GM12873 (cell line): ENCODE measurements around the gene ACO1.

ENCODE experiments used
- CTCF ChIP-seq: IDR thresholded peaks from 2 replicates; pipeline ENCODE4 v1.5.1; 2012; ENCODE audit warnings: low read depth, mild to moderate bottlenecking, moderate library complexity, low read length, control low read depth; ENCODE audit not compliant: insufficient read depth; ENCODE audit errors: missing control alignments

The ACO1 gene

GRCh38 chr9:32497921-32498320, 113.5 kb downstream of the ACO1 start:
- no peak for TF ChIP-seq CTCF

GRCh38 chr9:32500768-32501167, 116.3 kb downstream of the ACO1 start:
- no peak for TF ChIP-seq CTCF

- no peak for TF ChIP-seq CTCF
These were observed 117.4 kb downstream of the ACO1 start for GRCh38 chr9:32501868-32502267.

- no peak for TF ChIP-seq CTCF
These were observed 118.0 kb downstream of the ACO1 start for GRCh38 chr9:32502464-32502863.

- TF ChIP-seq CTCF = no peak
These were observed 118.6 kb downstream of the ACO1 start for GRCh38 chr9:32503008-32503407.
